ENCODE measurements around the gene NINJ1.
A peak's percentile ranks its signal among the peaks of the same experiment; 100 is the strongest.

NINJ1 gene

DNA sequence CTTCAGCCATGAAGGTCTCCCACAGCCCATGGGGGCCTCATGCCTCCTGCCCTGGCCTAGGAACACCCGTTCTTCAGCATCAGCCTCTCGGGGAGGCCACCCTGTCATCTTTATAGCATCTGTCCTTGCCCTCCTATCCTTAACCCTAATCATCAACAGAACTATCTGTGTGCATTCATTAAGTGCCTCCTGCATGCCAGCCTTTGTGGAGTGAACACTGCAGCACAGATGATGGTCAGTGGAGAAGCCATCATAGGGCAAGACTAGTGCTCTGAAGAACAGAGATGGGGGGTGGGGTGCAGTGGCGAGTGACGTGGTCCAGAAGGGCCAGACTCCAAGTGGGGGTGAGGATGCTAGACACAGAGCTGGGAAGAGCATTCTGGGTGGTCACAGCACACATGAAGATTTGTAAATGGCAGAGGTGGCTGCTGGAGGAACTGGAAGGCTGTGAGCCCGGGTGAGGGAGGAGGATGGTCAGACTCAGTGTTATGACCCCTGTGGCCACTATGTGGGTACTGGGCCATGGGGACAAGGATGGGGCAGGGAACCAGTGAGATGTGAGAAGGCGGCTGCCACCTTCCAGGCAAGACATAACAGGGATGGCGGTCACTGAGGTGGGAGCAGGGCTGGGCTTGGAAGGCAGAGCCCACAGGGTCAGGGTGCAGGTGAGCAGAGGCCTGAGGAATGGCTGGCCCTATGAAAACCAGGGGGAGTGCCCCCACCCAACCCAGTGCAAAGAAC, 41.6 kb downstream of the NINJ1 start:
- Mint-ChIP-seq H3K4me1 (ENCODE audit: low read depth) (peaks cover 46% of the 10 kb centered on the region), H3K27ac (peak overlapping the region; percentile 91), H3K9me3 (peaks cover 14% of the 10 kb centered on the region), H3K36me3 (ENCODE audit: low read depth) (peaks cover 6% of the 10 kb centered on the region), H3K27me3 (no peaks in the 10 kb centered on the region), H3K4me3 (no peak overlapping the region)
- intact Hi-C loops (cut with micrococcal nuclease): loop anchor here (10.0 kb wide), 1 partner anchor 58 kb away; no protein-coding TSS in a partner anchor

GRCh38 chr9:93091453-93092081, 42.5 kb downstream of the NINJ1 start:
- peaks cover 42% of the 10 kb centered on the region for H3K4me1 Mint-ChIP-seq (ENCODE audit: low read depth)
- H3K4me3 Mint-ChIP-seq: no peak overlapping the region
- H3K36me3 Mint-ChIP-seq (ENCODE audit: low read depth): peaks cover 6% of the 10 kb centered on the region
- peak overlapping the region; percentile 60 for H3K27ac Mint-ChIP-seq
- intact Hi-C loops (cut with micrococcal nuclease): loop anchor here (10.0 kb wide), 1 partner anchor 57 kb away; no protein-coding TSS in a partner anchor
- peaks cover 14% of the 10 kb centered on the region for H3K9me3 Mint-ChIP-seq
- no peaks in the 10 kb centered on the region for H3K27me3 Mint-ChIP-seq

DNA sequence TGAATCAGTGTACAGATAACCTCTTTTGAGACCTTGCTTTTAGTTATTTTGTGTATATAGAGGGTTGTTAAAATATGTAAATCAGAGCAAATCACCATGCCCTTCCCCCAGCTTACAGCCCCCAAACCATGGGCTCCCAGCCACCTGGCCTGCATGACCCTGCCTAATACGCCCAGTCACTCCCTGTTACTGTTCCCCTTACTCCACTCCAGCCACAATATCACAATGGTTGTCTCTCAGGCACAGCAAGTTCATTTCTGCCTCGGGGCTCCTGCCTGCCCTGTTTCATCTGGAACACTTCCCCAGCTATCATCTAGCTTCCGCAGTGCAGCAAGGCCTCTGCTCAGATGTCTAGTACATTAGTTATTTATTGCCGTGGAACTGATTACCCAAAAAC, 43.0 kb downstream of the NINJ1 start:
- Mint-ChIP-seq H3K4me3 (no peak overlapping the region), H3K36me3 (ENCODE audit: low read depth) (peaks cover 6% of the 10 kb centered on the region), H3K27me3 (no peaks in the 10 kb centered on the region), H3K9me3 (peaks cover 14% of the 10 kb centered on the region), H3K4me1 (ENCODE audit: low read depth) (peaks cover 45% of the 10 kb centered on the region), H3K27ac (peak overlapping the region; percentile 60)
- intact Hi-C loops (cut with micrococcal nuclease): loop anchor here (10.0 kb wide), 1 partner anchor 56 kb away; no protein-coding TSS in a partner anchor

- H3K4me3 Mint-ChIP-seq: no peak overlapping the region
These were observed 43.9 kb downstream of the NINJ1 start for GRCh38 chr9:93090091-93090655.

GRCh38 chr9:93089481-93089991, 44.5 kb downstream of the NINJ1 start:
- Mint-ChIP-seq H3K36me3 (ENCODE audit: low read depth) (peaks cover 6% of the 10 kb centered on the region), H3K4me3 (no peak overlapping the region), H3K27ac (no peak overlapping the region), H3K27me3 (no peaks in the 10 kb centered on the region), H3K9me3 (peaks cover 20% of the 10 kb centered on the region), H3K4me1 (ENCODE audit: low read depth) (peaks cover 39% of the 10 kb centered on the region)
- intact Hi-C loops (cut with micrococcal nuclease): no loop called here

More at GRCh38 chr9:93090091-93090655, 43.9 kb downstream of the NINJ1 start:
- intact Hi-C loops (cut with micrococcal nuclease): loop anchor here (10.0 kb wide), 1 partner anchor 55 kb away; no protein-coding TSS in a partner anchor
- H3K27ac Mint-ChIP-seq: no peak overlapping the region
- no peaks in the 10 kb centered on the region for H3K27me3 Mint-ChIP-seq
- H3K9me3 Mint-ChIP-seq: peaks cover 20% of the 10 kb centered on the region
- H3K4me1 Mint-ChIP-seq (ENCODE audit: low read depth): peaks cover 45% of the 10 kb centered on the region
- peaks cover 6% of the 10 kb centered on the region for H3K36me3 Mint-ChIP-seq (ENCODE audit: low read depth)

- Mint-ChIP-seq H3K9me3 (peaks cover 20% of the 10 kb centered on the region), H3K36me3 (ENCODE audit: low read depth) (peaks cover 6% of the 10 kb centered on the region), H3K27ac (no peak overlapping the region), H3K27me3 (no peaks in the 10 kb centered on the region), H3K4me1 (ENCODE audit: low read depth) (peaks cover 35% of the 10 kb centered on the region), H3K4me3 (no peak overlapping the region)
- intact Hi-C loops (cut with micrococcal nuclease): no loop called here
These were observed 45.0 kb downstream of the NINJ1 start for GRCh38 chr9:93089024-93089423.

- no peak overlapping the region for H3K27ac Mint-ChIP-seq
- no peaks in the 10 kb centered on the region for H3K27me3 Mint-ChIP-seq
- H3K9me3 Mint-ChIP-seq: peaks cover 20% of the 10 kb centered on the region
- intact Hi-C loops (cut with micrococcal nuclease): no loop called here
- H3K36me3 Mint-ChIP-seq (ENCODE audit: low read depth): peaks cover 6% of the 10 kb centered on the region
- H3K4me3 Mint-ChIP-seq: no peak overlapping the region
- peaks cover 35% of the 10 kb centered on the region for H3K4me1 Mint-ChIP-seq (ENCODE audit: low read depth)
These were observed 45.4 kb downstream of the NINJ1 start for GRCh38 chr9:93088656-93089015.

- Mint-ChIP-seq H3K9me3 (peaks cover 20% of the 10 kb centered on the region), H3K4me1 (ENCODE audit: low read depth) (peaks cover 35% of the 10 kb centered on the region), H3K4me3 (no peak overlapping the region), H3K36me3 (ENCODE audit: low read depth) (peaks cover 6% of the 10 kb centered on the region), H3K27me3 (no peaks in the 10 kb centered on the region), H3K27ac (peak overlapping the region; percentile 37)
- intact Hi-C loops (cut with micrococcal nuclease): no loop called here
These were observed 45.9 kb downstream of the NINJ1 start for GRCh38 chr9:93087971-93088655.

GRCh38 chr9:93086447-93087224, 47.4 kb downstream of the NINJ1 start:
- H3K27ac Mint-ChIP-seq: peak overlapping the region; percentile 7

DNA sequence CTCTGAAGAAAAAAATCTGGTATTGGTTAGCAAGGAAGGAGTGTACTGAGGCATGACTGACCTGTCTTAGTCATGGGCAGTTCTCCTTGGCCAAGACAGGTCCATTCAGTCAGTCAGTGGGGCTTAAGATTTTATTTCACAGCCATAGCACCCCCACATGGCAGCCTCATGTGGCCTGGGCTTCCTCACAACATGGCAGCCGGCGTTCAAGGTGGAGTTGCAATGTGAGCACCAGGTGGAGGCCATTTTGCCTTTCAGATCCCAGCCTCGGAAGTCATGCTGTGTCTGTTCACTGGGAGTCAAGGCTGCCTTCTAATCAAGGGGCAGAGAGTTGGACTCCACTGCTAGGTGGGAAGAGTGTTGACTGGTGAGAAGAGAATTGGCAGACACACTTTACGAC, 48.4 kb downstream of the NINJ1 start:
- Mint-ChIP-seq H3K36me3 (ENCODE audit: low read depth) (no peaks in the 10 kb centered on the region), H3K4me1 (ENCODE audit: low read depth) (peaks cover 23% of the 10 kb centered on the region)

More at GRCh38 chr9:93086447-93087224, 47.4 kb downstream of the NINJ1 start:
- intact Hi-C loops (cut with micrococcal nuclease): no loop called here
- Mint-ChIP-seq H3K4me3 (no peak overlapping the region), H3K36me3 (ENCODE audit: low read depth) (peaks cover 6% of the 10 kb centered on the region), H3K4me1 (ENCODE audit: low read depth) (peaks cover 28% of the 10 kb centered on the region), H3K27me3 (no peaks in the 10 kb centered on the region), H3K9me3 (peaks cover 16% of the 10 kb centered on the region)

DNA sequence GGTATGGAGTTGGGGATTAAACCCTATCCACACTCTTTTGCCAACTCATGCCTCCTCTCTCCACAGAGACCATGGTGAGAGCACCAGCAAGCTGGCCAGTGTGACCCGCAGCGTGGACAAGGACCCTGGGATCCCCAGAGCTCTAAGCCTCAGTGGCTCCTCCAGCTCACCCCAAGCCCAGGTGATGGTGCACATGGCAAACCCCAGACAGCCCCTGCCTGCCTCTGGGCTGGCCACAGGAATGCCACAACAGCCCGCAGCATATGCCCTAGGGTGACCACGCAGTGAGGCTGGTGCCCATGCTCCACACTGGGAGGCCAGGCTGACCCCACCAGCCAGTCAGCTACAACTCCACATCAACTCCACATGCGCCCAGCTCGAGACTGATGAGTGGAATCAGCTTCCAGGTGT, 49.6 kb downstream of the NINJ1 start:
- Mint-ChIP-seq H3K27me3 (no peaks in the 10 kb centered on the region), H3K36me3 (ENCODE audit: low read depth) (no peaks in the 10 kb centered on the region)
- intact Hi-C loops (cut with micrococcal nuclease): no loop called here

More for the DNA sequence above, 48.4 kb downstream of the NINJ1 start:
- Mint-ChIP-seq H3K27me3 (no peaks in the 10 kb centered on the region), H3K4me3 (no peak overlapping the region), H3K9me3 (peaks cover 7% of the 10 kb centered on the region), H3K27ac (no peak overlapping the region)
- intact Hi-C loops (cut with micrococcal nuclease): no loop called here

GRCh38 chr9:93083592-93084470, 50.2 kb downstream of the NINJ1 start:
- Mint-ChIP-seq H3K4me1 (ENCODE audit: low read depth) (peaks cover 23% of the 10 kb centered on the region), H3K9me3 (peaks cover 7% of the 10 kb centered on the region), H3K27ac (peak overlapping the region; percentile 8), H3K36me3 (ENCODE audit: low read depth) (no peaks in the 10 kb centered on the region), H3K27me3 (no peaks in the 10 kb centered on the region), H3K4me3 (no peak overlapping the region)
- intact Hi-C loops (cut with micrococcal nuclease): no loop called here

More for the DNA sequence above, 49.6 kb downstream of the NINJ1 start:
- Mint-ChIP-seq H3K9me3 (peaks cover 7% of the 10 kb centered on the region), H3K27ac (no peak overlapping the region), H3K4me1 (ENCODE audit: low read depth) (peaks cover 23% of the 10 kb centered on the region), H3K4me3 (no peak overlapping the region)

All from dendritic cell treated with granulocyte-macrophage colony-stimulating factor and Interleukin-4, amounts not matched to agents 40 ng/mL and 50 ng/mL, for 4 days (primary cell).